ENCODE measurements around the gene CEND1. TPM values are rescaled to one million over a fixed set of nuclear protein-coding genes. Genes with fewer than 3 reads are reported as not detected.

CEND1 gene
- total RNA-seq, 1 experiment from 2014 or later: not detected

- Histone ChIP-seq H3K79me2 (ENCODE audit: low read depth) (peaks cover 12% of the 10 kb centered on the region), H3K27ac (peak overlapping the region; percentile 78), H4K20me1 (ENCODE audit: insufficient read depth) (no peaks in the 10 kb centered on the region), H3K9me2 (ENCODE audit: insufficient read depth) (no peaks in the 10 kb centered on the region), H3K9me3 (ENCODE audit: insufficient read depth, low read depth) (no peaks in the 10 kb centered on the region), H3K4me1 (replicated peaks; ENCODE audit: insufficient read depth) (peaks cover 15% of the 10 kb centered on the region), H3K27me3 (ENCODE audit: insufficient read depth, low read depth) (no peaks in the 10 kb centered on the region), H3K36me3 (ENCODE audit: low read depth) (no peaks in the 10 kb centered on the region), H3F3A (ENCODE audit: insufficient read depth, low read depth) (peaks cover 22% of the 10 kb centered on the region; the same call in 1 of the 2 replicates), H2AFZ (no peak overlapping the region), H3K4me3 (peak overlapping the region; percentile 67; the same call in 1 of the 2 replicates), H3K4me2 (peak overlapping the region; percentile 87)
- no TSS peak for BruUV-seq (replicated peaks)
- ChIA-PET POLR2A (ENCODE audit: unreplicated experiment) (interaction anchor here (0.6 to 0.7 kb wide), 2 partner anchors 272 to 274 kb away, joined by 4 to 7 read pairs; no protein-coding TSS in a partner anchor), CTCF (no interaction called here)
- intact Hi-C loops (cut with micrococcal nuclease; ENCODE audit: unreplicated experiment): loop anchor here (2.0 kb wide), 1 partner anchor 15 kb away; the partner anchor contains the start of gene PNPLA2
- DNase-seq: peak in 1 of 2 experiments; percentile 37
- no peak for TF ChIP-seq CTCF (conservative IDR thresholded peaks at IDR 0.05)
- TF ChIP-seq EZH2 (IDR thresholded peaks at IDR 0.05; ENCODE audit: low read depth): no peak
These were observed 44.0 kb upstream of the CEND1 start for GRCh38 chr11:833849-834311.

DNA sequence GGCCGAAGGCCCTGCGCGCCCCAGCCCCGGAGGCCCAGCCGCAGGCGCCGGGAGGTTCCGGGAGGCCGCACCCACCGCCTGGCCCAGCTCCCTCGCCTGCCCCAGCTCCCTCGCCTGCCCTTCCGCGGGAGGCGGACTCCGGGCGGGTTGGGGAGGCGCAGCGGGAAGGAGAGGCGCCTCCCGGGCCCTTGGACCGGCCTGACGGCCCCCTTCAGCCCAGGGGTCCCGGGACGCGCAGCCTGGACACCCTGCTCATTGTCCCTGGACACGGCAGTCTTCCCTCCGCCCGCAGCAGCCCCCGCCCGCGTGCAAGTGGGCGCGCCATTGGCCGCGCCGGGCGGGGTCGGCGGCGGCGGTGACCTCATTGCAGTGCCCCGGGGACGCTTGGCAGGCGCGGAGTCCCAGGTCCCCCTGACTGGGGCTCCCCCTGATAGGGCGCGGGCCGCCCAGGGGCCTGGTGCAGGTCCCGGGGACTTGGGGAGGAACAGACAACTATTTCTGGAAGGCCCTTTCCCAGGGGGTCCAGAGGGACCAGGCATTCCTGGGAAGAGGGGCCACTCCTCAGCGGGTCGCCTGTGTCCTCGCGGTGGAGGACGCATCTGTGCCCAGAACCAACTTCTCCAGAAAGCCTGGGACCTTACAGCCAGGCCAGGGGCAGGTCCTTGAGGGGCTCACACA lies 43.4 kb upstream of the CEND1 start:
- Histone ChIP-seq H3K27ac (peak overlapping the region; percentile 78), H3K79me2 (ENCODE audit: low read depth) (peaks cover 12% of the 10 kb centered on the region), H3K27me3 (ENCODE audit: insufficient read depth, low read depth) (no peaks in the 10 kb centered on the region), H3F3A (ENCODE audit: insufficient read depth, low read depth) (peaks cover 17% of the 10 kb centered on the region; the same call in 1 of the 2 replicates), H3K4me1 (replicated peaks; ENCODE audit: insufficient read depth) (peaks cover 18% of the 10 kb centered on the region), H3K4me3 (peak overlapping the region; percentile 67), H3K9me3 (ENCODE audit: insufficient read depth, low read depth) (no peaks in the 10 kb centered on the region), H4K20me1 (ENCODE audit: insufficient read depth) (no peaks in the 10 kb centered on the region), H3K9me2 (ENCODE audit: insufficient read depth) (no peaks in the 10 kb centered on the region), H3K36me3 (ENCODE audit: low read depth) (no peaks in the 10 kb centered on the region), H3K4me2 (peak overlapping the region; percentile 87), H2AFZ (no peak overlapping the region)
- ChIA-PET CTCF (no interaction called here), POLR2A (ENCODE audit: unreplicated experiment) (no interaction called here)
- no TSS peak for BruUV-seq (replicated peaks)
- TF ChIP-seq CTCF (conservative IDR thresholded peaks at IDR 0.05) (no peak), EZH2 (IDR thresholded peaks at IDR 0.05; ENCODE audit: low read depth) (no peak)
- peak; percentile 35 to 57 for DNase-seq
- intact Hi-C loops (cut with micrococcal nuclease; ENCODE audit: unreplicated experiment): no loop called here

DNA sequence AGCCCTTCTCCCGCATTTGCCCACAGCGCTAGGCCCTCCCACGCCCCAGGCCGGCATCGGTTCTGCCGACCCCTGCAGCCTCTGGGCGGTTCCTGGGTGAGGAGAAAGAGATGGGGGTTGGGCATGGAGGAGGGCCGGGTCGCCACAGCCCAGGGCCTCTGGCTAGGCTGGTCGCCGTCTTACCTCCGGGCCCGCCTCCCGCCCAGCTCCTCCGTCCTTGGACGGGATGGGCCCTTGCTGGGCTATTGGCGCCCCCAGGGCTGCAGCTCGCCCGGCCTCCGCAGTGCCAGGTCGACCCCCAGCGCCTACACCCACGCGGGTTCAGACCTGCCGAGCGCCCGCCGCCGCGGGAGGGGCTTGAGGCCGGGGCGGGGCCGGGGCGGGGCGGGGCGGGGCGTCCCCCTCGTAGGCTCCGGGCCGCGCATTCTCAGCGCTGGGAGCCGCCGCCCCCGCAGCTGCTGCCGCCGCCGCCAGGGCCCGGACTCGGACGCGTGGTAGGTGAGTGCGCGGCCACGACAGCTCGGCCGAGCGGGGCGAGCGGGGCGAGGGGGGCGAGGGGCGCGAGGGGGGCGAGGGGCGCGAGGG lies 42.7 kb upstream of the CEND1 start, which contains the start of gene CD151:
Gene CD151, plus strand, starts transcription at position 424 of the 585 bp plus-strand sequence. CDS start 3,118 bp downstream, outside the sequence.
- peak within 1 kb of the TSS; percentile 96 for H3K4me2 ChIP-seq
- BruUV-seq (replicated peaks): no TSS peak
- peak within 1 kb of the TSS; percentile 67 for H3K4me3 ChIP-seq
- DNase-seq: peak; percentile 34 to 60
- H3K79me2 ChIP-seq (ENCODE audit: low read depth): peaks cover 12% of the 10 kb centered on the region
- H3K27ac ChIP-seq: peak within 1 kb of the TSS; percentile 78
- intact Hi-C loops (cut with micrococcal nuclease; ENCODE audit: unreplicated experiment): no loop called here
- H3K9me3 ChIP-seq (ENCODE audit: insufficient read depth, low read depth): no peaks in the 10 kb centered on the region
- ChIA-PET CTCF (interaction anchor here (0.5 kb wide), 1 partner anchor 13 kb away, joined by 4 read pairs; no protein-coding TSS in a partner anchor), POLR2A (ENCODE audit: unreplicated experiment) (interaction anchor here (0.5 to 0.6 kb wide), 2 partner anchors 13 to 23 kb away, joined by 3 to 5 read pairs; no protein-coding TSS in a partner anchor)
- H2AFZ ChIP-seq: no peak within 1 kb of the TSS
- no peaks in the 10 kb centered on the region for H3K9me2 ChIP-seq (ENCODE audit: insufficient read depth)
- H4K20me1 ChIP-seq (ENCODE audit: insufficient read depth): no peaks in the 10 kb centered on the region
- TF ChIP-seq EZH2 (IDR thresholded peaks at IDR 0.05; ENCODE audit: low read depth) (no peak), CTCF (conservative IDR thresholded peaks at IDR 0.05) (no peak)
- no peaks in the 10 kb centered on the region for H3K27me3 ChIP-seq (ENCODE audit: insufficient read depth, low read depth)
- peaks cover 17% of the 10 kb centered on the region; the same call in 1 of the 2 replicates for H3F3A ChIP-seq (ENCODE audit: insufficient read depth, low read depth)
- H3K36me3 ChIP-seq (ENCODE audit: low read depth): no peaks in the 10 kb centered on the region
- H3K4me1 ChIP-seq (replicated peaks; ENCODE audit: insufficient read depth): peaks cover 24% of the 10 kb centered on the region

All from PC-9 (cell line).